K562 (cell line): ENCODE measurements around the gene OR7A5. TPM values are rescaled to one million over a fixed set of nuclear protein-coding genes. Genes with fewer than 3 reads are reported as not detected.

Experiments used
- BRF2 ChIP-seq: IDR thresholded peaks from 3 replicates; pipeline ENCODE4 v1.6.1; 2011; ENCODE audit warnings: borderline replicate concordance, mild to moderate bottlenecking; ENCODE audit not compliant: insufficient read length, insufficient read depth
- CC2D1A ChIP-seq: fragments of 450-650 bp; IDR thresholded peaks from 2 replicates; pipeline ENCODE4 v1.6.1; 2017; ENCODE audit warnings: mild to moderate bottlenecking
- CHD7 ChIP-seq: fragments of 200-600 bp; sonication (generic); IDR thresholded peaks from one replicate; pipeline ENCODE4 v1.6.1; 2012; ENCODE audit warnings: mild to moderate bottlenecking, low read depth, low read length, inconsistent platforms
- GTF3C2 ChIP-seq: IDR thresholded peaks from 3 replicates; pipeline ENCODE4 v1.6.1; 2011; ENCODE audit warnings: borderline replicate concordance, mild to moderate bottlenecking, moderate library complexity; ENCODE audit not compliant: insufficient read length; ENCODE audit errors: extremely low read depth
- IFI16 ChIP-seq: fragments of 250-450 bp; sonication (Bioruptor Pico); IDR thresholded peaks from 2 replicates; pipeline ENCODE4 v2.1.2; 2022; ENCODE audit warnings: mild to moderate bottlenecking, inconsistent platforms
- NCOA6 ChIP-seq: fragments of 450-650 bp; IDR thresholded peaks from 2 replicates; pipeline ENCODE4 v1.6.1; 2017; ENCODE audit warnings: mild to moderate bottlenecking
- PRMT5 ChIP-seq: sonication (generic); formaldehyde crosslinking; IDR thresholded peaks from 2 replicates; pipeline ENCODE4 v1.5.0; 2020; ENCODE audit warnings: missing genetic modification reagents
- RBM15 ChIP-seq: fragments of 200-400 bp; formaldehyde crosslinking; IDR thresholded peaks from 2 replicates; pipeline ENCODE4 v1.6.1; 2018; ENCODE audit warnings: mild to moderate bottlenecking, low read length, moderate library complexity; ENCODE audit not compliant: insufficient read depth
- RCOR1 ChIP-seq, 2 experiments: IDR thresholded peaks; 2 replicates each; pipeline ENCODE4 v1.6.1; 2012; ENCODE audit warnings: low read depth in 2 of 2, low read length in 2 of 2, borderline replicate concordance in 1 of 2, improper control_type of control experiment in 1 of 2
- TOE1 ChIP-seq, 2 experiments: fragments of 450-650 bp in 1 of 2; sonication (generic) in 1 of 2; formaldehyde crosslinking in 1 of 2; IDR thresholded peaks; 2 replicates each; pipeline versions ENCODE4 v1.7.1 to v1.8.0; 2016 to 2022; ENCODE audit warnings: borderline replicate concordance in 2 of 2, mild to moderate bottlenecking in 2 of 2, antibody characterized with exemption in 1 of 2, inconsistent platforms in 1 of 2, low read depth in 1 of 2, missing genetic modification reagents in 1 of 2, moderate library complexity in 1 of 2
- ZNF830 ChIP-seq: fragments of 250-450 bp; sonication (Bioruptor Pico); IDR thresholded peaks from 2 replicates; pipeline ENCODE4 v1.5.0; 2021; ENCODE audit warnings: mild to moderate bottlenecking
- polyA plus RNA-seq, 8 experiments: library from polyadenylated mRNA; depleted of rRNA in 4 of 8; stranded (reverse) in 5 of 8; unstranded in 3 of 8; fragments of >200 nt; fragmentation: Nextera tagmentation in 2 of 8; fragmentation: Illumina TruSeq in 1 of 8; extraction: Ambion mirVana in 2 of 8; extraction: Trizol in 1 of 8; gene quantifications; 2 replicates each; pipeline versions ENCODE4 v1.2.1 to v1.2.3, GENCODE V29; 2011 to 2014; ENCODE audit warnings: inconsistent platforms in 1 of 8, missing spikeins in 1 of 8
- total RNA-seq, 7 experiments: library from RNA; depleted of rRNA in 6 of 7; stranded (reverse); fragments of >200 nt in 6 of 7; fragmentation: Illumina TruSeq in 2 of 7; extraction: Trizol in 2 of 7; gene quantifications; 2 replicates each; pipeline versions ENCODE4 v1.2.1 to v1.2.3, GENCODE V29; 2011 to 2021; ENCODE audit warnings: low replicate concordance in 1 of 7

Gene OR7A5
- total and polyA plus RNA-seq, 9 of the 15 experiments (the other 6 are each of a cell fraction or from before 2014, with no cell fraction given), result not detected

- TF ChIP-seq CHD7 (no peak), PRMT5 (CRISPR knock-in tag) (no peak), RCOR1 (IDR thresholded peaks at IDR 0.05; ENCODE audit: borderline replicate concordance in 1 of 2, low read depth in 2 of 2, low read length in 2 of 2) (peak in 1 of 2 experiments; percentile 73; a peak in 2 of 4 replicates), IFI16 (no peak), NCOA6 (no peak), BRF2 (no peak), ZNF830 (CRISPR knock-in tag) (no peak), GTF3C2 (no peak), CC2D1A (no peak), RBM15 (no peak), TOE1 (IDR thresholded peaks at IDR 0.05; ENCODE audit: borderline replicate concordance) (no peak), TOE1 (CRISPR knock-in tag; IDR thresholded peaks at IDR 0.05; ENCODE audit: borderline replicate concordance, low read depth) (no peak)
Measured at GRCh38 chr19:14795078-14795721, 39.8 kb downstream of the OR7A5 start (continued).
